Measurements from ENCODE around the gene LNX2. TPM values are rescaled to one million over a fixed set of nuclear protein-coding genes. Genes with fewer than 3 reads are reported as not detected.

Gene LNX2
- total RNA-seq, 1 donor from 2014 or later: 10.1 TPM

GRCh38 chr13:27578121-27579030, 42.0 kb downstream of the LNX2 start:
- intact Hi-C loops (cut with DNase I): no loop called here
- no peak for DNase-seq (ENCODE audit: low spot score)
- ATAC-seq: no peak

DNA sequence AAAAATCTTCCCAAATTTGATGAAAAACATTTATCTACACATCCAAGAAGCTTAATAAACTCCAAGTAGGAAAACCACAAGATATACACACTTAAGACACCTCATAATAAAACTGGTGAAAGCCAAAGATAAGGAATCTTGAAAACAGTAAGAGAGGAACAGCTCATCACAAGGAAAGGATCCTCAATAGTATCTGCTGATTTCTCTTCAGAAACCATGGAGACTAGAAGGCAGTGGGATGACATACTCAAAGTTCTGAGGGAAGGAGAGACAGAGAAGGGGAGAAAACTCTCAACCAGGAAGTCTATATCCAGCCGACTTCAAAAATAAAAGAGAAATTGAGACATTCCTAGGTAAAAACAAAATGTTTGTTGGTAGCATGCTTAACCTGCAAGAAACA, 45.7 kb downstream of the LNX2 start:
- DNase-seq (ENCODE audit: low spot score) (no peak), ATAC-seq (no peak)
- intact Hi-C loops (cut with DNase I): no loop called here

GRCh38 chr13:27573265-27573664, 47.1 kb downstream of the LNX2 start:
- intact Hi-C loops (cut with DNase I): no loop called here
- DNase-seq (ENCODE audit: low spot score) (no peak), ATAC-seq (no peak)

GRCh38 chr13:27572234-27572901, 48.0 kb downstream of the LNX2 start:
- ATAC-seq: no peak
- DNase-seq (ENCODE audit: low spot score): no peak
- intact Hi-C loops (cut with DNase I): no loop called here

- no peak for DNase-seq (ENCODE audit: low spot score)
- intact Hi-C loops (cut with DNase I): no loop called here
- ATAC-seq: no peak
These were observed 49.4 kb downstream of the LNX2 start for GRCh38 chr13:27570906-27571305.

DNA sequence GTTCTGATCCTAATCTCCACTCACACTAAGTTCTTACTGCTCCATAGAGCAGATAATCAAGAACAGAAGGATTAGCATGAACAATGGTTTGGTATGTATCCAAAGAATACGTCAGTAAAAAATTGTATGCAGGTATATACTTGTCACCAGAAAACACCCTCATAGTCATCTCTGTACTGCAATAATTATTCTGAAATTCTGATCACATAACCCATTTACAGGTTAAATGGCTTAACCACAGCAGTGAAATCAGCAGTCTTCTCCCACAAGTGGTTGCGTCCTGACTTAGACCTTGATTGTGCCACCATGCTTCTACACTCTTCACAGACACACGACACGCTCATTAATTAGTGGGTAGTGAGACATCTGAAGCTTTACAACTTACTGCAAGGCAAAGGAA, 50.9 kb downstream of the LNX2 start:
- intact Hi-C loops (cut with DNase I): no loop called here
- ATAC-seq (no peak), DNase-seq (ENCODE audit: low spot score) (no peak)

- intact Hi-C loops (cut with DNase I): no loop called here
- ATAC-seq (no peak), DNase-seq (ENCODE audit: low spot score) (no peak)
These were observed 54.5 kb downstream of the LNX2 start for GRCh38 chr13:27565818-27566217.

DNA sequence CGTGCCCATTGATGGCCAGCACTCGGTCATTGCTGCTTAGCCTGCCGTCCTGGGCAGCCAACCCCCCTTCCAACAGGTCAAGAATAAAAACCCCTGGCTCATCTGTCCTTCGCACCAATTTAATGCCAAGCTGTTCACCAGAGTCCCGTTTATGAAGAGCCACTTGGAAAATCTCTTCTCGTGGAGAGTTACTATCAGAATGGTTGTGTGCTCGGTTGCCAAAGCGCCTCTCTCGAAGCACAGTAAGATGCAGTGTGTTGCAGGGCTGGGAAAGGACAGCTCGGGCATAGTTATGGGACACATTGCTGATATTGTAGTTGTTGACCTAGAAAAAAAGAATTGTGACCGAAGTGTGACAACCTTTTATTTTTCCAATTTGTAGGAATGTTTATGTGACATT, 57.9 kb downstream of the LNX2 start:
- ATAC-seq: no peak
- no peak for DNase-seq (ENCODE audit: low spot score)
- intact Hi-C loops (cut with DNase I): no loop called here

DNA sequence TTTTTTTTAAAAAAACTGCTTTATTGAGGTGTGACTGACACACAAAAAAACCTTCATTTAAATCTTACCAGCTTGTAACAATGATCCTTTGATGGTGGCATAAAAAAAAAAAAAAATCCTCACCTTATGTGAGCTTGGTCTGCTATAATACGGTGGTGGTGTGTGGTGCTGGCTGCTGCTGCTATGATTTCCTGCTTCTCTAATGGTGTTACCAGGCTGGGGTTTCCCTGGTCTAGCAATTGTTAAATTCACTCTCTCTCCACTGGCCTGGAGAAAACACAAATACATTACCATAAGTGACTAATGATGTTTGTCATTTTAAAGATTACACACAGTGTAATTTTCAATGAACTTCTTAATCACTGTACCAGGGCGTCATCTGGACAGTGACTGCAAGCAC, 60.6 kb downstream of the LNX2 start:
- ATAC-seq (no peak), DNase-seq (ENCODE audit: low spot score) (no peak)
- intact Hi-C loops (cut with DNase I): loop anchor here (10.0 kb wide), 1 partner anchor 1615 kb away; no protein-coding TSS in a partner anchor

- DNase-seq (ENCODE audit: low spot score): no peak
- intact Hi-C loops (cut with DNase I): loop anchor here (10.0 kb wide), 1 partner anchor 1619 kb away; no protein-coding TSS in a partner anchor
These were observed 64.2 kb downstream of the LNX2 start for GRCh38 chr13:27556109-27556508.

DNA sequence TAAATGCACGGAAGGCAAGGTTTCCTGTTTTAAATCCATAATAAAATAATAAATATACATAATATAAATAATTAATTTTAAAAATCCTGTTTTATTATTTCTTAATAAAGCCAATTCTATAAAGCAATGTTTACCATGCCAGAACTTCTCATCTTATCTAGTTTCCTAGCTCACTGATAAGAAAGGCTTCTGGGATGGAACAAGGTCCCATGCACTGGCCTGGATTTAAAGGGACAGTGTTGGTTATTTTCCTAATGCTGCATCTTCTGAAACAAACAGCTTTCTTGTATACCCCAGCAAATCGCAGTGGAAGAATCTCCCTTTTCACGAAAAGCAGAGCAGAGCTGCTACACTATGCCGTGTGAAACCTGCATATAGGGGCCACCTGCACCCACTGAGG, 68.8 kb downstream of the LNX2 start:
- DNase-seq (ENCODE audit: low spot score): no peak
- intact Hi-C loops (cut with DNase I): loop anchor here (10.0 kb wide), 1 partner anchor 1623 kb away; no protein-coding TSS in a partner anchor
- no peak for ATAC-seq

More at GRCh38 chr13:27556109-27556508, 64.2 kb downstream of the LNX2 start:
- no peak for ATAC-seq

DNA sequence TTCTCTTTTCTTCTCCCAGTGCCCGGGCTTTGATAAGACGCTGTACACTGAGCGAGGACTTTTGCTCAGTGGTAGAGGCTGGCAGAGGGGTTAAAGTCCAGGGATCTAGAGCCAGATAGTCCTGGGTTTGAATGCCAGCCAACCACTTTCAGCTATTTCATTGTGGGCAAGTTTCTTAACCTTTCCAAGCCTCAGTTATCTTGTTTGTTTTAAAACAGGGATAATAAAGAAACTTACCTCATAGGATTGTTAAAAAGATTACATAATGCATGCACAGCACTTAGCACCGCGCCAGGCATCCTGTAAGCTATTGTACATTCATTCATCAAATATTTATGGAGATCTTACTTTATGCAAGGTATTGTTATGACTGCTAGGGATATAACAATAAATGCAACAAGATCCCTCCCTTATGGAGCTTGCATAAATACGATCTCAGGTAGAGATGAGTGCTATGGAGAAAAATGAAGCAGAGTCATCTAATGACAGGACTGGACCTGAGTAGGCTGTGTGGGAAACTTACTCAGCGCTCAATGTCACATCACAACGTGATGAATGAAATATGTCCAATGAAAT, 70.8 kb downstream of the LNX2 start:
- ATAC-seq (no peak), DNase-seq (ENCODE audit: low spot score) (no peak)
- intact Hi-C loops (cut with DNase I): no loop called here

- intact Hi-C loops (cut with DNase I): no loop called here
- ATAC-seq (no peak), DNase-seq (ENCODE audit: low spot score) (no peak)
These were observed 78.1 kb downstream of the LNX2 start for GRCh38 chr13:27542220-27542619.

GRCh38 chr13:27541386-27541785, 78.9 kb downstream of the LNX2 start:
- no peak for ATAC-seq

DNA sequence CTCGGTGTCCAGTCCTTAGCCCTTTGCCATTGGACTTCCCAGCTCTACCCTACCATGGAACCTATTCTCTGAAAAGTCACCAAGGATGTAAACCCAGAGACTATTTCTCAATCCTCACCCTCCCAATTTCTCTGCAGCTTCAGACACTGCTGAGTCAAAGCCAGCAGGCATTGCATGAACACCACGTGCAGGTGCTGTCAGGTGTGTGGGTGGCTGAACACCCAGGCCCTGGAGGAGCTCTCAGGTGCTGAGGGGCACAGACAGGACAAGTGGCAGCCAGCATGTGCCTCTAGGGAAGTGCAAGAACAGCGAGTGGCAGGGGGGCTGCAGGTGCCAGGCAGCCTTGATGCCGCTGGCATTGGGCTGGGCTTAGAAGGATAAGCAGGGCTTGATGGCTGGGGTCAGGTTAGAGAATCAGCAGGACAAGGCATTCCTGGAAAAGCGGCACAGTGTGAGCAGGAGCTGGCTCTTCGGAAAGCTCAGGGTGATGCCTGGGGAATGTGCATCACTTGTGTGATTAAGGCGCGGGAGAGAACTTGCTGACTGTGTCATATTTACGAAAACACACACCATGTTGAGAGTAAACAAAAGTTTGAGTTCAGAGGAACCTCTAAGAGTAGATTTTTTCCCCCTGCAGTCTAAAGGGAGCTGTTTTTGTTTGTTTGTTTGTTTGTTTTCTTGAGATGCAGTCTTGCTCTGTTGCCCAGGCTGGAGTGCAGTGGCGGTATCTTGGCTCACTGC, 83.8 kb downstream of the LNX2 start:
- DNase-seq (ENCODE audit: low spot score) (no peak), ATAC-seq (no peak)
- intact Hi-C loops (cut with DNase I): loop anchor here (10.0 kb wide), 1 partner anchor 288 kb away; no protein-coding TSS in a partner anchor

More at GRCh38 chr13:27541386-27541785, 78.9 kb downstream of the LNX2 start:
- intact Hi-C loops (cut with DNase I): no loop called here
- no peak for DNase-seq (ENCODE audit: low spot score)

GRCh38 chr13:27535546-27535945, 84.8 kb downstream of the LNX2 start:
- intact Hi-C loops (cut with DNase I): loop anchor here (10.0 kb wide), 1 partner anchor 289 kb away; no protein-coding TSS in a partner anchor
- DNase-seq (ENCODE audit: low spot score) (no peak), ATAC-seq (no peak)

GRCh38 chr13:27534981-27535380, 85.3 kb downstream of the LNX2 start:
- no peak for ATAC-seq
- intact Hi-C loops (cut with DNase I): loop anchor here (10.0 kb wide), 1 partner anchor 290 kb away; no protein-coding TSS in a partner anchor

DNA sequence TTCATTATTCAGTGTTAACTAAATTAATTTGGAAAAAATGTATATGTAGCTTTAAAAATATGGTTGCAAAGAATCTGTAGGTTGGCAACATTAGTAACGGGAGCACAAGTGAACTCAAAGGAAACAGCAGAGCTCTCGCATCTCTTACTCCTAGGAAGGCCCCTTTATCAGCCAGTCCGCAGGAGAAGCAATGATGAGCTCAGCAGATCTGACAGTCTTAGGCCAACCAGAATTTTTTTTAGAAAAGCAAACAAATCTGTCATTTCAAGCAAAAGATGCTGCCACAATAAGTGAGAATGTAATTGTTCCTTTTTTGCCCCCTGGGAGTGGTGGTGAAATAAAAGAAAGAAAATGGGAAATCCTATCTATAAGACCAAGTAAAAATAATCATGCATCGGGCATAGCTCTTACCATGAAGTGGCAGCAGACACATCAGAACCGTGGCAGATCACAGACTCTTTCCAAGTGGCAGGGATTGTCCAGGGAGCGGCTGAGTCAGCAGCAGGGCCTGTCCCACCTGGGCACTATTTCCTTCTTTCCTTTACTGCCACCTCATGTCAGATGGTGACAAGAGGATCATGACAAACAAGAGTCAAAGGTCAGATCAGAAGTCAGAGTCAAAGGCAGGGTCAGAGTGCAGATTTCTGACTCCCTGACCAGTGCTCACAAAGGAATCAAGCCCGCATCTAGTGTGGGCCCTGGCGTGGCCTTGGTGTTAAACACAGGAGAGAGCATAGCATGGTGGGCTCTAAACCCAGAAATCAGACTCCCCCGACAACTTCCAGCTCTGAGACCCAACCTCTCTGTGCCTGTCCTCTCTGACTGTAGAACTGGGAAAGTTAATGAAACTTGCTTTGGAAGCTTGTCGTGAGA, 86.0 kb downstream of the LNX2 start:
- ATAC-seq (no peak), DNase-seq (ENCODE audit: low spot score) (no peak)
- intact Hi-C loops (cut with DNase I): loop anchor here (10.0 kb wide), 1 partner anchor 290 kb away; no protein-coding TSS in a partner anchor

More at GRCh38 chr13:27534981-27535380, 85.3 kb downstream of the LNX2 start:
- no peak for DNase-seq (ENCODE audit: low spot score)

Measured in sciatic nerve (tissue), 2 donors.